Activated CD4-positive, CD25-positive, alpha-beta regulatory T cell treated with anti-CD3 and anti-CD28 coated beads, Interleukin-2, amount 50 U/mL, for 24 hours (primary cell): ENCODE measurements around the gene PAGR1.
"Not testable (repeated sequence)": the region's sequence is repeated elsewhere in the genome, so short reads cannot be mapped to it uniquely, and the experiment has no call there.

ENCODE experiments used
- ATAC-seq, 2 donors: fragments of 150-1000 bp; cut with Tn5 transposase; one replicate each; pipeline ENCODE4 v1.10.0; 2021; ENCODE audit warnings: mild to moderate bottlenecking in 1 of 2, moderate library complexity in 1 of 2

Gene PAGR1

GRCh38 chr16:29791845-29792807, 23.8 kb upstream of the PAGR1 start:
- no peak for ATAC-seq

- not testable (repeated sequence) for ATAC-seq
Observed at GRCh38 chr16:29793153-29793552, 22.8 kb upstream of the PAGR1 start.

GRCh38 chr16:29794231-29794710, 21.7 kb upstream of the PAGR1 start:
- no peak for ATAC-seq

- ATAC-seq, result no peak
Observed at GRCh38 chr16:29802416-29802935, 13.5 kb upstream of the PAGR1 start.

- no peak for ATAC-seq
Observed at GRCh38 chr16:29804020-29804419, 11.9 kb upstream of the PAGR1 start.

GRCh38 chr16:29804455-29805231, 11.3 kb upstream of the PAGR1 start:
- no peak for ATAC-seq

GRCh38 chr16:29805232-29806098, 10.5 kb upstream of the PAGR1 start:
- ATAC-seq, result peak; percentile 67 to 68

- no peak for ATAC-seq
Observed at GRCh38 chr16:29806099-29806579, 9.8 kb upstream of the PAGR1 start, which contains the start of gene MAZ. TSS of gene MAZ (plus strand) at chr16:29806529. CDS start at chr16:29806702, 173 bp downstream.

- no peak for ATAC-seq
Observed at GRCh38 chr16:29806641-29807425, 9.1 kb upstream of the PAGR1 start.

- peak; percentile 32 to 36 for ATAC-seq
Observed at GRCh38 chr16:29807426-29808218, 8.3 kb upstream of the PAGR1 start.

- peak; percentile 5 to 6 for ATAC-seq
Observed at GRCh38 chr16:29808219-29808900, 7.6 kb upstream of the PAGR1 start.

GRCh38 chr16:29809031-29809747, 6.8 kb upstream of the PAGR1 start:
- no peak for ATAC-seq

GRCh38 chr16:29809850-29810698, 5.9 kb upstream of the PAGR1 start:
- ATAC-seq, result no peak

- ATAC-seq, result no peak
Observed at GRCh38 chr16:29810699-29811169, 5.2 kb upstream of the PAGR1 start.

GRCh38 chr16:29811170-29811895, 4.6 kb upstream of the PAGR1 start:
- ATAC-seq, result peak; percentile 30 to 41

GRCh38 chr16:29811896-29812665, 3.9 kb upstream of the PAGR1 start, which contains the start of gene PRRT2:
TSS of gene PRRT2 (plus strand) at chr16:29812193. CDS start at chr16:29813055, 862 bp downstream.
- ATAC-seq, result no peak
